HG02973 (cell line): ENCODE measurements around the gene VGF.
"Not testable (repeated sequence)": the region's sequence is repeated elsewhere in the genome, so short reads cannot be mapped to it uniquely, and the experiment has no call there.

Experiments
- ATAC-seq: cut with Tn5 transposase; IDR thresholded peaks from one replicate; pipeline ENCODE4 v1.9.1; 2021; ENCODE audit warnings: moderate library complexity; ENCODE audit not compliant: unreplicated experiment

The VGF gene

DNA sequence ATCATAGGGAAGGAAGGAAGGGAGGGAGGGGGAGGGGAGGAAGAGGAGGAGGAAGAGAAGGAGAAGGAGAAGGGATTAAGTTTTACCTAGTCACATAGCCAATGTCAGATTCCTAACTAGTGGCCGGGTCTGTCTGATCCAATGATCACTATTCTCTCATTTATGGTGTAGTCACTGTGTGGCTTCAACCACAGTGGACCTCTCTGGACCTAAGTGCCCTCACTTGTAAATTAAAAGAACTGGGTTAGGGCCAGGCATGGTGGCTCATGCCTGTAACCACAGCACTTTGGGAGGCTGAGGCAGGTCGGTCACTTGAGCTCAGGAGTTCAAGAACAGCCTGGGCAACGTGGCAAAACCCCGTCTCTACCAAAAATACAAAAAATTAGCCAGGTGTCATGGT lies 45.1 kb downstream of the VGF start:
- no peak for ATAC-seq

GRCh38 chr7:101119876-101120275 lies 45.5 kb downstream of the VGF start:
- ATAC-seq: no peak

- ATAC-seq: no peak
Observed at GRCh38 chr7:101118856-101119255, 46.5 kb downstream of the VGF start.

DNA sequence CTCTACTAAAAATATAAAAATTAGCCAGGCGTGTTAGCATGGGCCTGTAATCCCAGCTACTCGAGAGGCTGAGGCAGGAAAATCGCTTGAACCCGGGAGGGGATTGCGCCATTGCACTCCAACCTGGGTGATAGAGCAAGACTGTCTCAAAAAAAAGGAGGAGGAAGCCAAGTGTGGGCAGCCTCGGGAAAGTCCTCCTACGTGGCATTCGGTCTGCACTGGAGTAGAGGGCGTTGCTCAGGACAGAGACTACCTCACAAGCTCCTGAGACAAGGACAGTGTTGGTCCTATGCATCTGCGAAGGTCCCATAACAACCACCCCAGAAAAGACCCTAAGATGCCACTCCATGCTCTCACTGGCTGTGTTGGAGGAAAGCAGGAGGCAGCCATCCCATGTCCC lies 48.5 kb downstream of the VGF start:
- no peak for ATAC-seq

- ATAC-seq: no peak
Observed at GRCh38 chr7:101115215-101115614, 50.2 kb downstream of the VGF start.

DNA sequence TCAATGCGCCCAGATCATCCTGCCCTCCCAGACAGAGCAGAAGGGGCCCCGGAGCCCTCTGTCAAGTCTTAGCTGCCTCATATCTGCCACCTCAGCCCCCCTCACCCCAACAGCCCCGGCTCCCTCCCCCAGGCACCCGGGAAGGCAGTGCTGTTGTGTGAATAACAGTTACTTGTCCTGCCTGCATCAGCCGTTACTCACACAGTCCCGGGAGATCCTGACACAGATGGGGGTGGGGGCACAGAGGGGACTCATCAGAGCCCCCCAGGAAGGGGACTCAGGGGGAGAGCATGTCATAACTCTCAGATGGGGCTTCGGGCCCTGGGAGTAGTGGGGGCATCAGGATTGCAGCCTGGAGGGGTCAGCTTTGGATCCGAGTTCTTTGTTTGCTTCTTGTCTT lies 50.9 kb downstream of the VGF start:
- ATAC-seq: no peak

DNA sequence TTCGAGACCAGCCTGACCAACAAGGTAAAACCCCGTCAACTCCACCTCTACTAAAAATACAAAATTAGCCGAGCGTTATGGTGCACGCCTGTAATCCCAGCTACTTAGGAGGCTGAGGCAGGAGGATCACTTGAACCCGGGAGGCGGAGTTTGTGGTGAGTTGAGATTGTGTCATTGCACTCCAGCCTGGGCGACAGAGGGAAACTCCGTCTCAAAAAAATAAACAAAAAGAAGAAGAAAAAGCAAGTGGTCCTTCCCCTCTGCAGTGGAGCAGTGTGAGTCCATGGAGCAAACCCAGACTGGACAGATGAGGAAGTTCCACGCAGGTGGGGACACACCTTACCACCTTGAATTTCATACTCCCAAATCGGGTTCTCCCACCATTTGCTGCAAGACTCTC lies 51.5 kb downstream of the VGF start:
- no peak for ATAC-seq

- ATAC-seq: not testable (repeated sequence)
Observed at GRCh38 chr7:101113140-101113539, 52.2 kb downstream of the VGF start.
